ENCODE results near the gene TRMT13. TPM values are rescaled to one million over a fixed set of nuclear protein-coding genes. Genes with fewer than 3 reads are reported as not detected.

TRMT13 gene
- 13.7 and 20.3 TPM in 2 replicates for total RNA-seq (2014; rRNA removed; shearing (Covaris generic))
- 6.8 and 9.3 TPM in 2 replicates for polyA plus RNA-seq (2015; cell fraction: cytosol; rRNA removed)
- 101 and 124 TPM in 2 replicates for polyA plus RNA-seq (2015; cell fraction: nucleus; rRNA removed)

GRCh38 chr1:100132566-100133477 is at the start of gene TRMT13, which contains the start of gene SASS6:
TSS of gene TRMT13 (plus strand) at chr1:100133163. CDS start at chr1:100133169, 6 bp downstream.
TSS of gene SASS6 (minus strand) at chr1:100132930. CDS start at chr1:100132814, 116 bp downstream.
- in situ Hi-C loops (cut with HindIII; ENCODE audit: low pct_unique_long_range_greater_than_20kb, low sequenced_read_pairs), result no loop called here
- peak; percentile 97 for DNase-seq (ENCODE audit: low read depth, low spot score)

GRCh38 chr1:100087396-100087795 is 45.6 kb upstream of the TRMT13 start:
- in situ Hi-C loops (cut with HindIII; ENCODE audit: low pct_unique_long_range_greater_than_20kb, low sequenced_read_pairs), result no loop called here
- no peak for DNase-seq (ENCODE audit: low read depth, low spot score)

- no peak for DNase-seq (ENCODE audit: low read depth, low spot score)
- in situ Hi-C loops (cut with HindIII; ENCODE audit: low pct_unique_long_range_greater_than_20kb, low sequenced_read_pairs), result no loop called here
Measured at GRCh38 chr1:100089082-100089481, 43.9 kb upstream of the TRMT13 start.

GRCh38 chr1:100090471-100090870 is 42.5 kb upstream of the TRMT13 start:
- no peak for DNase-seq (ENCODE audit: low read depth, low spot score)
- in situ Hi-C loops (cut with HindIII; ENCODE audit: low pct_unique_long_range_greater_than_20kb, low sequenced_read_pairs), result no loop called here

DNA sequence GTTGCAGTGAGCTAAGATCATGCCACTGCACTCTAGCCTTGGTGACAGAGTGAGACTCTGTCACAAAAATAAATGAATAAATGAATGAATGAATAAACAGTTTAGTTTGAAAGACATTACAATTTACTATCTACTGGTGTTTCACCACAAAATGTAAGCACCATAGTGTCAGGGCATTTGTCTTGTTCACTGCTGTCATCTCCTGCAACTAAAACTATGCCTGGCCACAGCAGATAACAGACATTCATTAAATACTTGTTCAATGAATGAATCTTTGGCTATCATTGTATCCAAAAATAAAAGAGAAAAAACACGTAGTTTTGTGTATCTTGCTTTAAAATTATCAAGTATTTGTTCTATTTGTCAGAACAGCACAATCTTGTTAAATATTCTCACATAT is 32.8 kb upstream of the TRMT13 start:
- in situ Hi-C loops (cut with HindIII; ENCODE audit: low pct_unique_long_range_greater_than_20kb, low sequenced_read_pairs), result no loop called here
- DNase-seq (ENCODE audit: low read depth, low spot score), result no peak

GRCh38 chr1:100101564-100101963 is 31.4 kb upstream of the TRMT13 start:
- in situ Hi-C loops (cut with HindIII; ENCODE audit: low pct_unique_long_range_greater_than_20kb, low sequenced_read_pairs), result no loop called here
- DNase-seq (ENCODE audit: low read depth, low spot score), result no peak

DNA sequence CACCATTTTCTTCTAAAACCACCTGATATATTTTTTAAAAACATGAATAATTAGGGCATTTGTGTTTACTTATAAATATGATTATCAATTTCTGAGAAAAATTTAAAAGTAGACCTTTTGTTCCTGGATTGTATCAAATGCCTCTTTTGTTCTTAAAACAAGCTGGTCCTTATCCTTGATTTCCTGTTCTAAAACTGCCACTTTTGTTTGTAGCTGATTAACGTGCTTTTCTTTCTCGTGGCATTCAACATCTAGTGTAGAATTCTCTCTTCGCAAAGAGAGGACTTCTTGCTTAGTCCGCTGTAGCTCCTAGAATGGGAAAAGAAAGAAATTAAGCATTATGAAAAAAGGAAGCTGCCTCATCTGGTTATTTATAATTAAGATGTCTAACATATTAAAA is 25.3 kb upstream of the TRMT13 start:
- in situ Hi-C loops (cut with HindIII; ENCODE audit: low pct_unique_long_range_greater_than_20kb, low sequenced_read_pairs), result no loop called here
- DNase-seq (ENCODE audit: low read depth, low spot score), result peak; percentile 76

DNA sequence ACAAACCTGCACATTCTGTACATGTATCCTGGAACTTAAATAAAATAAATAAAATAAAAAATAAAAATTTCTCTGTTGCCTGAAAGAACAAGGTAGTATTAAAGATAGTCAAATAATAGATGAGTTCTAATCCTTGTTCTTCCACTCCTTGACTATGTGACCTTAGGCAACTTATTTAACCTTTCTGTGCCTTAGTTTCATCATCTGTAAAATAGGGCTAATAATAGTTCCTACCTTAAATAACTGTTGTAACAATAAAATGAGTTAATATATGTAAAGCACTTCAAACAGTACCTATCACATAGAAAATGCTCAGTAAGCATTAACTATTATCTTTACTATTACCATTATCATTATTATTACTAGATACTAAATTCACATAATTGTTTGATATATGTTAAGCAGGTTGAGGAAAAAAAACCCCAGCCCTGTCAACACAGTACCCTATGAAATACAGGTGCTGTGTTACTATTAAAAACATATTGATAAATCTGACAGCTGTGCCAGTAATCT is 23.4 kb upstream of the TRMT13 start:
- in situ Hi-C loops (cut with HindIII; ENCODE audit: low pct_unique_long_range_greater_than_20kb, low sequenced_read_pairs), result no loop called here
- no peak for DNase-seq (ENCODE audit: low read depth, low spot score)

- DNase-seq (ENCODE audit: low read depth, low spot score), result no peak
- in situ Hi-C loops (cut with HindIII; ENCODE audit: low pct_unique_long_range_greater_than_20kb, low sequenced_read_pairs), result no loop called here
Measured at GRCh38 chr1:100115524-100115923, 17.4 kb upstream of the TRMT13 start.

DNA sequence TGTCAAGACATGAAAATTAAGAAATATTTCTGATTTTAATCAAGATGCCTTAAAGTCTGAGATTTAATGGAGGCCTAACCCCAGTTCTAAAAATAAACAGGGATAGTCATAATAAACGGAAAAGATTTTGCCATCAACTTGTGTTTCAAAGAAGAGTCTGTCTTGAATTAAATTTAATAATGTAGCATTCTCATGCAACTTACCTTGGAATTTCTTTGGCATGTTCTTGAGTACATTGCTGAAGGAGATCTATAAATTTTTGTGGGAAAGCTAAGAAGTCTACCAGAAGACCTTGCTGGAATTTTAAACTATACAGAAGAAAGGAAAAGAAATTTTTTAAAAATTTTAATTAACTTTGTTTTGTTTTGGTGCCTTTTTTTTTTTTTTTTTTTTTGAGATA is 10.8 kb upstream of the TRMT13 start:
- DNase-seq (ENCODE audit: low read depth, low spot score), result no peak
- in situ Hi-C loops (cut with HindIII; ENCODE audit: low pct_unique_long_range_greater_than_20kb, low sequenced_read_pairs), result no loop called here

GRCh38 chr1:100127226-100127625 is 5.7 kb upstream of the TRMT13 start:
- no peak for DNase-seq (ENCODE audit: low read depth, low spot score)
- in situ Hi-C loops (cut with HindIII; ENCODE audit: low pct_unique_long_range_greater_than_20kb, low sequenced_read_pairs), result no loop called here

DNA sequence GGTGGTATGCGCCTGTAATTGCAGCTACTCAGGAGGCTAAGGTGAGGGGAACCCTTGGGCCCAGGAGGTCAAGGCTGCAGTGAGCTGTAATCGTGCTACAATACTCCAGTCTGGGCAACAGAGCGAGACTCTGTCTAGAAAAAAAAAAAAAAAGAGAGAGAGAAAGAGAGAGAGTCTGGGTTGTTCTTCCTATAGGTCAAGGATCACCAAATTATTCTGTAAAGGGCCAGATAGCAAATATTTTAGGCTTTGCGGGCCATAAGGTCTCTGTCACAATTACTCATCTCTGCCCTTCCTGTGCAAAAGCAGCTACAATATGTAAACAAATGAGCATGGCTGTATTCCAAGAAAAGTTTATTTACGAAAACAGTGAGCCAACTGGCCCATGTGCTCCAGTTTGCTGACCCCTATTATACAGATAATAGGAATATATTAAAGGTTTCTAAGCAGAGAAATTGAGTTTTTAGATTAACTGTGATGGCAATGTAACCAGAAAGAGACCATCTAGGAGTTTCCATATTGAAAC is 2.3 kb upstream of the TRMT13 start:
- in situ Hi-C loops (cut with HindIII; ENCODE audit: low pct_unique_long_range_greater_than_20kb, low sequenced_read_pairs), result no loop called here
- DNase-seq (ENCODE audit: low read depth, low spot score), result no peak

- in situ Hi-C loops (cut with HindIII; ENCODE audit: low pct_unique_long_range_greater_than_20kb, low sequenced_read_pairs), result no loop called here
- no peak for DNase-seq (ENCODE audit: low read depth, low spot score)
Measured at GRCh38 chr1:100131623-100132022, 1.3 kb upstream of the TRMT13 start.

DNA sequence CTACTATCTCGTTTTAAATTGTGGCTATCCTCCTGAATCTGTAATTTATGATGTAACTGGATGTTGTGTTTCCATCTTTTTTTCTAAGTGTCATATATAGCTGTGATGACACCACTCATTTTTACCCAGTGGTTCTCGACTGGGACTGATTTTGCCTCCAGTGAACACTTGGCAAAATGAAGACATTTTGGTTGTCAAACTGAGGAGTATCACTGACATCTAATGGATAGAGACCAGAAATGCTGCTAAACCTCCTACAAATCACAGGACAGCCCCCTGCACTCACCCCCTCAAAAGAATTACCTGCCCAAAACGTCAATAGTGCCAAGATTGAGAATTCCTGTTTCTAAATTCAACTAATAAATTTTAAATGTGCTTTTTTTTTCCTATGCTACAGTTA is 1.9 kb downstream of the TRMT13 start:
- in situ Hi-C loops (cut with HindIII; ENCODE audit: low pct_unique_long_range_greater_than_20kb, low sequenced_read_pairs), result no loop called here
- DNase-seq (ENCODE audit: low read depth, low spot score), result peak; percentile 63

- no peak for DNase-seq (ENCODE audit: low read depth, low spot score)
- in situ Hi-C loops (cut with HindIII; ENCODE audit: low pct_unique_long_range_greater_than_20kb, low sequenced_read_pairs), result no loop called here
Measured at GRCh38 chr1:100137602-100138001, 4.6 kb downstream of the TRMT13 start.

- no peak for DNase-seq (ENCODE audit: low read depth, low spot score)
- in situ Hi-C loops (cut with HindIII; ENCODE audit: low pct_unique_long_range_greater_than_20kb, low sequenced_read_pairs), result no loop called here
Measured at GRCh38 chr1:100141192-100141591, 8.2 kb downstream of the TRMT13 start.

- in situ Hi-C loops (cut with HindIII; ENCODE audit: low pct_unique_long_range_greater_than_20kb, low sequenced_read_pairs), result no loop called here
Measured at GRCh38 chr1:100142343-100142742, 9.4 kb downstream of the TRMT13 start.

DNA sequence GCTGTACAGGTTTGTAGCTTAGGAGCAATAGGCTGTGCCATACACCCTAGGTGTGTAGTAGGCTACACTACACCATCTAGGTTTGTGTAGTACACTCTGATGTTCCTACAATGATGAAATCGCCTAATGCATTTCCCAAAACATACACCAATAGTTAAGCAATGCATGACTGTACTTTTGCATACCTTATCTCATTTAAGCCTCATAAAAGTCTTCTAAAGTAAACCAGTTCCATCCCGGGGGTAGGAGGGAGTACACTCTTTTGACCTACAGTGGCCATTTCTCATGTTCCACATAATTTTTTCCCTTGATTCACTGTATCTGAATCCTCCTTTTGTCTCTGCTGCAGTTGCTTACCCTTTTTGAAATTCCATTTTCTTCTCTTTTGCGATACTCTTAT is 12.2 kb downstream of the TRMT13 start:
- in situ Hi-C loops (cut with HindIII; ENCODE audit: low pct_unique_long_range_greater_than_20kb, low sequenced_read_pairs), result no loop called here
- DNase-seq (ENCODE audit: low read depth, low spot score), result no peak

More at GRCh38 chr1:100142343-100142742, 9.4 kb downstream of the TRMT13 start:
- DNase-seq (ENCODE audit: low read depth, low spot score), result no peak

DNA sequence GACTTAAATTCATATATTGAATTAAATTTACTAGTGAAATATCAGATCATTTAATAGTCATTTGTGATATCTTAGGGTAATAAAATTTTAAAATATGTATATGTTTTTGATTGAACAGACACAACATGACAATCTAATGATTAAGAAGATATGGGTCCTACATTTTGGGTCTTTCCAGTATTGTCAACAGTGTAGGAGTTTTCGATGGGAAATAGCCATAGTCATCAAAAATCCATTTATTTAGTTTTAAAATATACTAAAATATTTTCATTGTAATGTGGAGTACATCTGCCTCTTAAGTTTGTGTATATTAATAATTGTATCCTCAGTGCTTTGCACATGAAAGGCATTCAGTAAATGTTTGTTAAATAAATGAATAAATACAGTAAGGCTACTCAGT is 14.0 kb downstream of the TRMT13 start:
- in situ Hi-C loops (cut with HindIII; ENCODE audit: low pct_unique_long_range_greater_than_20kb, low sequenced_read_pairs), result no loop called here

More for the DNA sequence above, 14.0 kb downstream of the TRMT13 start:
- no peak for DNase-seq (ENCODE audit: low read depth, low spot score)
